Activated T-cell treated with anti-CD3 and anti-CD28 coated beads, Interleukin-2, amount 50 U/mL, for 72 hours (primary cell): Measurements from ENCODE around the gene TRIM8. TPM values are rescaled to one million over a fixed set of nuclear protein-coding genes. Genes with fewer than 3 reads are reported as not detected.

Experiments
- ATAC-seq, 2 donors: fragments of 150-1000 bp; cut with Tn5 transposase; replicated peaks in 1 of 2; 2 replicates each; pipeline ENCODE4 v1.10.0; 2021; ENCODE audit warnings: moderate library complexity in 2 of 2, mild to moderate bottlenecking in 1 of 2
- DNase-seq, 2 donors: peaks; one replicate each; pipeline ENCODE4 v3.0.0; 2021 to 2022; ENCODE audit warnings: mixed read lengths in 1 of 2
- H3K27ac Mint-ChIP-seq: one replicate; pipeline ENCODE4 v1.8.0; 2022; ENCODE audit warnings: mild to moderate bottlenecking, moderate library complexity, mixed read lengths
- H3K27me3 Mint-ChIP-seq: one replicate; pipeline ENCODE4 v1.8.0; 2022; ENCODE audit warnings: low read depth, mixed read lengths
- H3K36me3 Mint-ChIP-seq, 2 donors: one replicate each; pipeline ENCODE4 v1.8.0; 2022; ENCODE audit warnings: mixed read lengths in 2 of 2, mild to moderate bottlenecking in 1 of 2; ENCODE audit not compliant: insufficient read depth in 2 of 2
- H3K4me1 Mint-ChIP-seq: one replicate; pipeline ENCODE4 v1.8.0; 2022; ENCODE audit warnings: low read depth, mixed read lengths
- H3K4me3 Mint-ChIP-seq, 2 donors: one replicate each; pipeline ENCODE4 v1.8.0; 2022; ENCODE audit warnings: mild to moderate bottlenecking in 2 of 2, mixed read lengths in 2 of 2, moderate library complexity in 2 of 2
- H3K9me3 Mint-ChIP-seq, 2 donors: one replicate each; pipeline ENCODE4 v1.8.0; 2022; ENCODE audit warnings: mixed read lengths in 2 of 2
- total RNA-seq, 2 donors: library from RNA; stranded (reverse); gene quantifications; one replicate each; pipeline ENCODE4 v1.2.3, GENCODE V29; 2022

Gene TRIM8, protein sequence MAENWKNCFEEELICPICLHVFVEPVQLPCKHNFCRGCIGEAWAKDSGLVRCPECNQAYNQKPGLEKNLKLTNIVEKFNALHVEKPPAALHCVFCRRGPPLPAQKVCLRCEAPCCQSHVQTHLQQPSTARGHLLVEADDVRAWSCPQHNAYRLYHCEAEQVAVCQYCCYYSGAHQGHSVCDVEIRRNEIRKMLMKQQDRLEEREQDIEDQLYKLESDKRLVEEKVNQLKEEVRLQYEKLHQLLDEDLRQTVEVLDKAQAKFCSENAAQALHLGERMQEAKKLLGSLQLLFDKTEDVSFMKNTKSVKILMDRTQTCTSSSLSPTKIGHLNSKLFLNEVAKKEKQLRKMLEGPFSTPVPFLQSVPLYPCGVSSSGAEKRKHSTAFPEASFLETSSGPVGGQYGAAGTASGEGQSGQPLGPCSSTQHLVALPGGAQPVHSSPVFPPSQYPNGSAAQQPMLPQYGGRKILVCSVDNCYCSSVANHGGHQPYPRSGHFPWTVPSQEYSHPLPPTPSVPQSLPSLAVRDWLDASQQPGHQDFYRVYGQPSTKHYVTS
- 10 to 100 TPM; 57.9 to 58.2 TPM for total RNA-seq

DNA sequence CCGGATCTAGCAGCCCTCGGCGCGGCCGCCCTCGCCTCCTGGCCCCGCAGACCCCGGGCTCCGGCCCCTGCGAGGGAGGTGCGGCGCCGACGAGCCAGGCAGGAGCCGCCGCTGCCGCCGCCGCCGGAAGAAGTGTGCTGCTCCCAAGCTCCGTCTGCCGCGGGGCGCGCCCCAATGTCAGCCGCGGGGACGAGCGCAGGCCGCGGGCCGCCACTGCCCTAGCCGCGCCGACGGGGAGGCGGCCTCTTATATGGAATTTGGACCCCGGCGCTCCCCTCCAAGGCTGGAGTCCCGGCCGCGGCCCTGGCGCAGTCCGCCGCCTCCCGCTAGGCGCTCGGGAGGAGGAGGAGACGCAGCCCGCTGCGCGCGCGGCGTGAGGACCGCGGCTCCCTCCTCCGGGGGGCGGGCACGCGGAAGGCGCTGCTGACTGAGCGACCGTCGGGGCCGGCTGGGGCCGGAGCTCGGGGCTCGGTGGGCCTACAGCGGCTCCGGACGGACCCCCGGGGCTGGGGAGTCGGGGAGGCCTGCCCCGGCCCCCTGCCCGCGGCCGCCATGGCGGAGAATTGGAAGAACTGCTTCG lies at the start of gene TRIM8:
TSS of gene TRIM8 (plus strand) at position 414 of the 580 bp plus-strand sequence. CDS start at position 553, 139 bp downstream.
- peak within 1 kb of the TSS; percentile 89 for H3K27ac Mint-ChIP-seq
- H3K9me3 Mint-ChIP-seq, result no peaks in the 10 kb centered on the region
- no peaks in the 10 kb centered on the region for H3K27me3 Mint-ChIP-seq
- H3K4me1 Mint-ChIP-seq, result peaks cover 42% of the 10 kb centered on the region
- peaks cover 9% of the 10 kb centered on the region in 2 donors for H3K36me3 Mint-ChIP-seq
- H3K4me3 Mint-ChIP-seq, result peak within 1 kb of the TSS; percentile 92 to 94
- DNase-seq (peak; percentile 70 to 78), ATAC-seq (no peak)

- ATAC-seq, result no peak
- DNase-seq, result no peak
- Mint-ChIP-seq H3K36me3 (peaks cover 0 to 2% of the 10 kb centered on the region in 2 donors), H3K9me3 (no peaks in the 10 kb centered on the region), H3K27me3 (no peaks in the 10 kb centered on the region), H3K4me3 (no peak overlapping the region), H3K27ac (no peak overlapping the region), H3K4me1 (no peaks in the 10 kb centered on the region)
Measured at GRCh38 chr10:102595293-102595692, 49.0 kb upstream of the TRIM8 start.

DNA sequence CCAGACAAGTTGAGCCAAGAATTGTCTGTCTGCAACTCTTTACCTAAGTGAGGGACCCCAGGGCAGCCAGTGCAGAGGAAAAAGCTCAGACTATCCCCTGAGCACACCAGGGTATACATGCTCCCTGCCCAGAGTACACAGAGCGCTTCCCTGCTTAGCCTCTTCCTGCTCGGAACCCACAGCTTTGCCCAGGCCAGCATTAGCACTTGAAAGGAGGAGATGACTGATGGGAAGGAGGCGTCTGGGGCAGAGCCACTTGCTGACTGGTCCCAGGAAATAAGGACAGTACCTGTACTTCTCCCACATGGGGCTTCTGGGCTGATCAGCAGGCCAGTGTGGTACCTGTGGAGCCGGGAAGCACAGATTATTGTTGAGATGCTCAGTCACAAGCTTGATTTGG lies 48.4 kb upstream of the TRIM8 start:
- Mint-ChIP-seq H3K4me3 (no peak overlapping the region), H3K4me1 (no peaks in the 10 kb centered on the region), H3K27me3 (no peaks in the 10 kb centered on the region), H3K9me3 (no peaks in the 10 kb centered on the region), H3K27ac (no peak overlapping the region), H3K36me3 (peaks cover 0 to 2% of the 10 kb centered on the region in 2 donors)
- ATAC-seq (no peak), DNase-seq (no peak)

DNA sequence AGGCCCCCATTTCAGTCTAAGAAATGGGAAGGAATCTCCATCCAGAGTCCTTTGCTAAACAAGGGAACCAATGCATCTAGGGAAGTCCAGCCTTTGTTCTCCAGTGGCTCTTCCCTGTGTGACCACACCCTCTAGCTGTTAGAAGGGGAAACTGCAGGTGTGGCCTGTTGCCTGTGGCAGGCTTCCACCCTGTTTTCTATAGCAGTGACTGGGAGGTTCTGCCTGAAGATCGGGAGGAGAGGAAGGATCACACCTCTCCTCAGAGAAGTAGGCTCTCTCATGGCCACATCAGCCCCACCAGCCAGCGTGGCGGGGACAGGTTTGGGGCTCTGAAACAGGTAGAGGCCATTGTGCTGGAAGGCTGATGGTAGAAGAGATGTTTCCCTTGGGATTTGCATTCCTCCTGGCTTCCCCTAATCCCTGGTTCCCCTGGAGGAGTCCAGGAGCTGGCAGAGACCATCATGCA lies 47.7 kb upstream of the TRIM8 start:
- DNase-seq (peak; percentile 20 to 31), ATAC-seq (peak in 1 of 2 donors; percentile 53)
- Mint-ChIP-seq H3K36me3 (peaks cover 0 to 2% of the 10 kb centered on the region in 2 donors), H3K4me3 (no peak overlapping the region), H3K9me3 (no peaks in the 10 kb centered on the region), H3K27me3 (no peaks in the 10 kb centered on the region), H3K27ac (no peak overlapping the region), H3K4me1 (no peaks in the 10 kb centered on the region)

GRCh38 chr10:102597131-102597991 lies 46.9 kb upstream of the TRIM8 start:
- Mint-ChIP-seq H3K27ac (no peak overlapping the region), H3K9me3 (no peaks in the 10 kb centered on the region), H3K36me3 (peaks cover 0 to 2% of the 10 kb centered on the region in 2 donors), H3K4me1 (no peaks in the 10 kb centered on the region), H3K27me3 (no peaks in the 10 kb centered on the region), H3K4me3 (no peak overlapping the region)
- no peak for ATAC-seq
- DNase-seq, result no peak

GRCh38 chr10:102598243-102598642 lies 46.0 kb upstream of the TRIM8 start:
- no peaks in the 10 kb centered on the region for H3K4me1 Mint-ChIP-seq
- no peaks in the 10 kb centered on the region for H3K9me3 Mint-ChIP-seq
- no peak overlapping the region for H3K27ac Mint-ChIP-seq
- H3K4me3 Mint-ChIP-seq, result no peak overlapping the region
- peaks cover 0 to 2% of the 10 kb centered on the region in 2 donors for H3K36me3 Mint-ChIP-seq
- no peak for ATAC-seq
- H3K27me3 Mint-ChIP-seq, result no peaks in the 10 kb centered on the region
- no peak for DNase-seq

DNA sequence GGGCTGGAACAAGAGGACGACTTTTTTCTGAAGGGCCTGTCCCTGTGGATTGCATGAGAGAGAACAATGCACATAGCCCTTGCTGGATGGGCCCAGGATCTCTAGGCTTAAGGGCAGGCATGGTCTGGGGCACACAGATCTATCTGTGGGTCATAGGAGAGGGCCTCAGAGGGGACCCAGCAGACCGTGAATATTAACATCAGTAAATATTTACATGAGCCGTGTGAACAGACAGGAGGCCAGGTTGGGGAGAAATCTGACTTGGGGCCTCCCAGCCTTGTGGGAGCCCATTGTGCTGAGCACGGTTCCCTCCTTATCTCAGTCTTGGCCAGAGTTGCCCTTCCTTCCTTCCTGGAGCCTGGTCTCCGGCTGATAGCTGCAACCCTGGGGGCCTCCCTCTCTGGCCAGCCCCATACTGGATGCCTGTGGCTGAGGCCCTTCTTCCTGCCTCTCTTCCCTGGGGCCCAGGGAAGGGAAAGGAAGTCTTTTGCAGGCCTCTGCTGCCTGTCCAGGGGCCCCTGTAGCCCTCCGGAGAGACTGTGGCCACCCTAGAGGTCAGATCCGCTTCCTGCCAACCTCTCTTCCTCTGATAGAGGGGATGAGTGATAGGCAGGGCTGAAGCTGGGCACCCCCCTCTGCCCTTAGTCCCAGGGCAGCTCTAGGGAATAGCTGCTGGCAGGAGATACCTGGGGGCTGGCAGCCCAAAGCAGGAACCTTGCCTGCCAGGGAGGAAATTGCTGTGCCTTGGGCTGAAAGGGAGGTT lies 44.5 kb upstream of the TRIM8 start:
- ATAC-seq (no peak), DNase-seq (no peak)
- peaks cover 0 to 2% of the 10 kb centered on the region in 2 donors for H3K36me3 Mint-ChIP-seq
- peaks cover 7% of the 10 kb centered on the region for H3K4me1 Mint-ChIP-seq
- H3K9me3 Mint-ChIP-seq, result no peaks in the 10 kb centered on the region
- H3K27me3 Mint-ChIP-seq, result no peaks in the 10 kb centered on the region
- no peak overlapping the region for H3K4me3 Mint-ChIP-seq
- H3K27ac Mint-ChIP-seq, result no peak overlapping the region

DNA sequence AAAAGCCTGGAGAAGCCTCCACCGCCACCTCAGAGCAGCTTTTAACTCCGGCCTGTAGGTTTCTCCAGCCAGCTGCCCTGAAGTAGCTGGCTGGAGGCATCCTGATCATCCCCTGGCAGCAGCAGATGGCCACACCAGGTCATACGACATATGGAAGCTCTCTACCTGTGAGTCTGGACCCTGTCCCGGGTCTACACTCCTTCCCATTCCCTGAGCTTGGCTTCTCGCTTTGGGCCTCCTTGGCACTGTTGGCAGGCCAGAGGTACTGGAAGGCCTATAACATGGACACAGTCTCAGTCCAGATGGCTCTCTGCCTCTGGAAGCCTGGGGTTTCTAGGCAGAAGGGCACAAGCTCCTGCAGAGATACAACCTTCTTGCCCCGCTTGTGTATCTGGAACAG lies 43.5 kb upstream of the TRIM8 start:
- Mint-ChIP-seq H3K36me3 (peaks cover 0 to 2% of the 10 kb centered on the region in 2 donors), H3K27me3 (no peaks in the 10 kb centered on the region), H3K9me3 (no peaks in the 10 kb centered on the region), H3K27ac (no peak overlapping the region), H3K4me1 (peaks cover 7% of the 10 kb centered on the region), H3K4me3 (no peak overlapping the region)
- DNase-seq (no peak), ATAC-seq (no peak)

GRCh38 chr10:102601639-102602038 lies 42.6 kb upstream of the TRIM8 start:
- no peaks in the 10 kb centered on the region for H3K9me3 Mint-ChIP-seq
- peaks cover 0 to 2% of the 10 kb centered on the region in 2 donors for H3K36me3 Mint-ChIP-seq
- ATAC-seq, result no peak
- H3K4me3 Mint-ChIP-seq, result no peak overlapping the region
- H3K4me1 Mint-ChIP-seq, result peaks cover 7% of the 10 kb centered on the region
- H3K27me3 Mint-ChIP-seq, result no peaks in the 10 kb centered on the region
- no peak for DNase-seq
- H3K27ac Mint-ChIP-seq, result no peak overlapping the region

DNA sequence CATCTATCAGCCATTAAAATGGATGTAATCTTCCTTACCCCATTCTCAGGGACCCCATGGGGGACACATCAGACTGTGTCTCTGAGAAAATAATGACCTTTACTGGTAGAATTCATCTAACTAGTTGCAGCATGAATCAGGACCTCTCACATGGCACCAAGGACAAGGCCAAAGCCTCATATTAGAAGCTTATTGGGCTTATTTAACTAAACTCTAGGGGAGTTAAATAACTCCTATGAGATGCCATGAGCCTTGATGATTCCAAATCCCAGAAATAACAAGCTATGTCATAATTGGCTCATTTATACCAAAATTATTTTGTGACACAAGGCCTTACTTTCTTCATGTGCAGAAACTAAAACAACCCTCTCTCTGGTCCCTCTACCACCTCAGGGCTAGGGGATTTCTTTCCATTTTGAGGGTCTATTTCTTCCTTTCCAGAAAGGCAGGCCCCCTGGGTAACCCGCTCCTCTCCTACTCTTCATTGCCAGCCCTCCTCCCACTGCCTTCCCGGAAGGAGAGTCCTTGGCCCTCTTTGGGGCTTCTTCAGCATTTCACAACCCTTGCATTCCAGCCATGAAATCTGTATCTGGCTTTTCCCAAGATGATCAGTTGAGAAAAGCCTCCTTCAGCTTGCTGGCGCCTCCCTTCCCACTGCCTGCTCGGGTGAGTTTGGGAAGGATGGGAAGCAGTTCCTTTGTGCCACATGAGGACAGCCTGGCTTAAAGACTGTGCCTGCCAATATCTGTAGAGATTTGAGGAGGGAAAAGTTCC lies 41.8 kb upstream of the TRIM8 start:
- no peak overlapping the region for H3K27ac Mint-ChIP-seq
- no peak for DNase-seq
- no peaks in the 10 kb centered on the region for H3K27me3 Mint-ChIP-seq
- peaks cover 0 to 2% of the 10 kb centered on the region in 2 donors for H3K36me3 Mint-ChIP-seq
- no peak for ATAC-seq
- no peak overlapping the region for H3K4me3 Mint-ChIP-seq
- no peaks in the 10 kb centered on the region for H3K9me3 Mint-ChIP-seq
- H3K4me1 Mint-ChIP-seq, result peaks cover 11% of the 10 kb centered on the region

- H3K36me3 Mint-ChIP-seq, result no peaks in the 10 kb centered on the region
- peaks cover 18% of the 10 kb centered on the region for H3K4me1 Mint-ChIP-seq
- ATAC-seq, result no peak
- no peaks in the 10 kb centered on the region for H3K27me3 Mint-ChIP-seq
- no peak for DNase-seq
- no peak overlapping the region for H3K27ac Mint-ChIP-seq
- no peaks in the 10 kb centered on the region for H3K9me3 Mint-ChIP-seq
- H3K4me3 Mint-ChIP-seq, result no peak overlapping the region
Measured at GRCh38 chr10:102603946-102604345, 40.3 kb upstream of the TRIM8 start.

GRCh38 chr10:102604439-102604841 lies 39.8 kb upstream of the TRIM8 start:
- Mint-ChIP-seq H3K4me1 (peaks cover 18% of the 10 kb centered on the region), H3K36me3 (no peaks in the 10 kb centered on the region), H3K27me3 (no peaks in the 10 kb centered on the region), H3K4me3 (no peak overlapping the region), H3K27ac (no peak overlapping the region), H3K9me3 (no peaks in the 10 kb centered on the region)
- DNase-seq (no peak), ATAC-seq (no peak)
